Upper lobe of left lung (tissue), 6 donors: ENCODE measurements around the gene LRRC56. TPM values are rescaled to one million over a fixed set of nuclear protein-coding genes. Genes with fewer than 3 reads are reported as not detected.
"Not testable (repeated sequence)": the region's sequence is repeated elsewhere in the genome, so short reads cannot be mapped to it uniquely, and the experiment has no call there.

ENCODE experiments used
- ATAC-seq, 2 donors: fragments of 200-7000 bp; cut with Tn5 transposase; one replicate each; pipeline ENCODE4 v1.9.1; 2022; ENCODE audit warnings: mild to moderate bottlenecking in 2 of 2, moderate library complexity in 2 of 2; ENCODE audit not compliant: low FRiP score in 2 of 2
- DNase-seq, 2 donors: peaks; one replicate each; pipeline ENCODE4 v3.0.0-alpha.2; 2019 to 2020
- H3K27ac ChIP-seq, 4 donors: fragments of 200-600 bp; sonication (generic); one replicate each; pipeline ENCODE4 v1.5.1; 2016 to 2019
- H3K27me3 ChIP-seq, 4 donors: fragments of 200-600 bp; sonication (generic); one replicate each; pipeline ENCODE4 v1.5.1; 2017 to 2019
- H3K36me3 ChIP-seq, 4 donors: fragments of 200-600 bp; sonication (generic); one replicate each; pipeline ENCODE4 v1.5.1; 2016 to 2019
- H3K4me1 ChIP-seq, 4 donors: fragments of 200-600 bp; sonication (generic); one replicate each; pipeline ENCODE4 v1.5.1; 2018 to 2019
- H3K4me3 ChIP-seq, 4 donors: fragments of 200-600 bp; sonication (generic); one replicate each; pipeline ENCODE4 v1.5.1; 2017 to 2019; ENCODE audit warnings: mild to moderate bottlenecking in 2 of 4, moderate library complexity in 1 of 4
- H3K9me3 ChIP-seq, 4 donors: fragments of 200-600 bp; sonication (generic); one replicate each; pipeline ENCODE4 v1.5.1; 2018 to 2019
- CTCF ChIP-seq, 6 experiments: fragments of 450-650 bp in 4 of 6; fragments of 200-600 bp in 2 of 6; sonication (generic) in 2 of 6; IDR thresholded peaks; one replicate each; pipeline ENCODE4 v1.5.1; 2016 to 2019; ENCODE audit warnings: antibody characterized with exemption in 6 of 6
- EP300 ChIP-seq, 4 donors: sonication (generic); formaldehyde crosslinking; IDR thresholded peaks; one replicate each; pipeline ENCODE4 v1.5.1; 2017; ENCODE audit warnings: antibody characterized with exemption in 4 of 4, control low read depth in 2 of 4
- POLR2A ChIP-seq, 4 donors: fragments of 450-650 bp; IDR thresholded peaks; one replicate each; pipeline ENCODE4 v1.5.1; 2016 to 2017; ENCODE audit warnings: antibody characterized with exemption in 4 of 4, mild to moderate bottlenecking in 2 of 4
- POLR2AphosphoS5 ChIP-seq, 2 donors: sonication (generic); formaldehyde crosslinking; IDR thresholded peaks; one replicate each; pipeline ENCODE4 v1.5.1; 2017; ENCODE audit warnings: antibody characterized with exemption in 2 of 2
- WGBS, 2 donors: methylation state at CpG; one replicate each; pipeline ENCODE4 v1.1.5; 2017 to 2018; 5-methylcytosine and 5-hydroxymethylcytosine counted together
- total RNA-seq, 6 donors: library from RNA; depleted of rRNA in 4 of 6; stranded (reverse); fragments of >200 nt in 4 of 6; gene quantifications; one replicate each; pipeline versions ENCODE4 v1.1.0 to v1.2.1, GENCODE V29; 2016 to 2021
- donor health status: DM: no; HTN: no; CAD: no; lungs with moderate emphysema.
- donor health status: DM: no; HTN: yes; CAD: no; lungs with severe emphysema.

LRRC56 gene
- total RNA-seq, 6 donors from 2014 or later: 3.5 to 11.5 (median 5.8) TPM

DNA sequence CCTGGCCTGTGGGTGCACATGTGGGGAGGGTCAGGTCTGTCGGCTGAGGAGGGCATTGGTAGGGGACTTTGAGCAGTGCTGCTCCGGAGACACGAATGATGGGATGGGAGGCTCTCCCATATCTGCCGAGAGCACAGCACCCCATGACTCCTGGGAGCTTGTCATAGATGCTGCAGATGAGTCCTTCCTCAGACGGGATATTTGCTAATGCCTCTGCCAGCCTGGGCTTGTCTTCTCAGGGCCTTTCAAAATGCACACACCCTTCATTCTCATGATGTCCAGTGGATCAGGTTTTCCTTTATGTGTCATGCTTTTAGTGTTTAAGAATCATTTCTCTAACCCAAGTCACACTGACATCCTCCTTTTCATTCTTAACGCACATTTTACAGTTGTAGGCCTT, 22.2 kb upstream of the LRRC56 start:
- H3K4me3 ChIP-seq: no peak overlapping the region
- ATAC-seq (no peak), DNase-seq (no peak)
- peaks cover 0 to 12% (median 6%) of the 10 kb centered on the region in 4 donors for H3K4me1 ChIP-seq
- no peaks in the 10 kb centered on the region for H3K9me3 ChIP-seq
- no peaks in the 10 kb centered on the region for H3K27me3 ChIP-seq
- no peak overlapping the region for H3K27ac ChIP-seq
- TF ChIP-seq EP300 (IDR thresholded peaks at IDR 0.05) (no peak), POLR2A (IDR thresholded peaks at IDR 0.05) (no peak), POLR2AphosphoS5 (IDR thresholded peaks at IDR 0.05) (no peak), CTCF (IDR thresholded peaks at IDR 0.05) (no peak)
- H3K36me3 ChIP-seq: peaks cover 0 to 25% (median 5%) of the 10 kb centered on the region in 4 donors
- 90 to 93% methylated on average over 6 of the region's 6 CpGs for WGBS, 2 donors

GRCh38 chr11:516400-516799, 20.9 kb upstream of the LRRC56 start:
- H3K27me3 ChIP-seq: no peaks in the 10 kb centered on the region
- 98 to 100% methylated on average over 4 of the region's 4 CpGs for WGBS, 2 donors
- ATAC-seq: no peak
- no peak overlapping the region for H3K27ac ChIP-seq
- DNase-seq: no peak
- H3K4me3 ChIP-seq: no peak overlapping the region
- H3K36me3 ChIP-seq: peaks cover 0 to 19% (median 2%) of the 10 kb centered on the region in 4 donors
- TF ChIP-seq CTCF (IDR thresholded peaks at IDR 0.05) (no peak), EP300 (IDR thresholded peaks at IDR 0.05) (no peak), POLR2A (IDR thresholded peaks at IDR 0.05) (no peak), POLR2AphosphoS5 (IDR thresholded peaks at IDR 0.05) (no peak)
- H3K4me1 ChIP-seq: peaks cover 0 to 12% (median 6%) of the 10 kb centered on the region in 4 donors
- H3K9me3 ChIP-seq: no peaks in the 10 kb centered on the region

DNA sequence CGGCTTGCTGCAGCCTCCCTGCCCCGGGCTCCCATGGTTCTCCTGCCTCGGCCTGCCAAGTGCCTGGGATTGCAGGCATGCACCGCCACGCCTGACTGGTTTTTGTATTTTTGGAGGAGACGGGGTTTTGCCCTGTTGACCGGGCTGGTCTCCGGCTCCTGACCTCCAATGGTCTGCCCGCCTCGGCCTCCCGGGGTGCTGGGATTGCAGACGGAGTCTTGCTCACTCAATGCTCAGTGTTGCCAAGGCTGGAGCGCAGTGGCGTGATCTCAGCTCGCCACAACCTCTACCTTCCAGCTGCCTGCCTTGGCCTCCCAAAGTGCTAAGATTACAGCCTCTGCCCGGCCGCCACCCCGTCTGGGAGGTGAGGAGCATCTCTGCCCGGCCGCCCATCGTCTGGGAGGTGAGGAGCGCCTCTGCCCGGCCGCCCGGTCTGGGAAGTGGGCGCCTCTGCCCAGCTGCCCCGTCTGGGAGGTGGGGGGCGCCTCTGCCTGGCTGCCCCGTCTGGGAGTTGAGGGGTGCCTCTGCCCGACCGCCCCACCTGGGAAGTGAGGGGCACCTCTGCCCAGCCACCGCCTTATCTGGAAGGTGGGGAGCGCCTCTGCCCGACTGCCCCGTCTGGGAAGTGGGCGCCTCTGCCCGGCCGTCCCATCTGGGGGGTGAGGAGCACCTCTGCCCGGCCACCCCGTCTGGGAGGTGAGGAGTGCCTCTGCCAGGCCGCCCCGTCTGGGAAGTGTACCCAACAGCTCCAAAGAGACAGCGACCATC, 20.2 kb upstream of the LRRC56 start:
- not testable (repeated sequence) for H3K27me3 ChIP-seq, ATAC-seq, H3K4me3 ChIP-seq, H3K27ac ChIP-seq, H3K9me3 ChIP-seq
- Histone ChIP-seq H3K36me3 (peaks cover 0 to 15% (median 2%) of the 10 kb centered on the region in 4 donors), H3K4me1 (peaks cover 0 to 12% (median 6%) of the 10 kb centered on the region in 4 donors)
- 97% methylated on average over 13 to 37 of the region's 43 CpGs for WGBS, 2 donors
- DNase-seq: peak in 1 of 2 donors; percentile 80

DNA sequence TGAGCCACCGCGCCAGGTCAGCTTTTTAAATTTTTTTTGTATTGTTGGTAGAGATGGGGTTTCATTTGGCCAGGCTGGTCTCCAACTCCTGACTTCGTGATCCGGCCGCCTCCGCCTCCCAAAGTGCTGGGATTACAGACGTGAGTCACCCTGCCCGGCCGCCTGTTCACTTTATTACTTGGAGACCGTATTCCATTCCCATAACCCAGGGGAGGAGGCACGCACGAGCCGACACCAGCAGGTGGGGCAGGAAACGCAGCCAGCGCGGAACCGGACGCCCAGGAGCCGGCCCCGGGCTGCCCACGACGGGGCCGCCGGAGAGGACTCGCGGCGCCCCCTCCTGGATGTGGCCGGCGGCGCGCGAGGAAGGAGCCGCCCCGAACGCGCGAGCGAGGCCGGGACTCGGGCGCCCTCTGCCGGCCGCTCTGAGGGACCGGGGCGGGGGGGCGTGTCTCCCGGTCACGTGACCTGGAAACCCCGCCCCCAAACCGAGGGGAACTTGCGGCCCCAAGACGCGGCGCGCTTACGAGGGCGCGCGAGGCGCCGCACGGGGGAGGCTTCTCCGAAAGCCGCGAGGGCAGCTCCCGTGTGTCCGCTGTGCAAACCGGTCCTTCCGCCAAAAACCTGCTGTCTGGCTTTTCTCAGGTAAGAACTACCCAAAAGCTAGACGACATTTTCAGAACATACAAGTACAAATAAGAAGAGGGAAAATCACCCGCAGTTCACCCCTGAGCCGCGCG, 18.7 kb upstream of the LRRC56 start:
- H3K9me3 ChIP-seq: no peaks in the 10 kb centered on the region
- ATAC-seq: peak; percentile 98 to 99
- TF ChIP-seq CTCF (IDR thresholded peaks at IDR 0.05) (peak; percentile 100), POLR2A (IDR thresholded peaks at IDR 0.05) (peak in 1 of 4 donors; percentile 52), POLR2AphosphoS5 (IDR thresholded peaks at IDR 0.05) (peak; percentile 57 to 72), EP300 (IDR thresholded peaks at IDR 0.05) (peak in 2 of 4 donors; percentile 39 to 53)
- DNase-seq: peak; percentile 95 to 98
- H3K4me1 ChIP-seq: peaks cover 0 to 12% (median 6%) of the 10 kb centered on the region in 4 donors
- H3K27me3 ChIP-seq: no peaks in the 10 kb centered on the region
- WGBS, 2 donors: 17 to 29% methylated on average over 29 to 38 of the region's 74 CpGs
- H3K4me3 ChIP-seq: peak overlapping the region in 3 of 4 donors; percentile 25 to 44 (median 38)
- peak overlapping the region; percentile 58 to 81 (median 62) for H3K27ac ChIP-seq
- peaks cover 0 to 7% (median 2%) of the 10 kb centered on the region in 4 donors for H3K36me3 ChIP-seq

GRCh38 chr11:520428-521176, 16.7 kb upstream of the LRRC56 start:
- H3K9me3 ChIP-seq: no peaks in the 10 kb centered on the region
- no peaks in the 10 kb centered on the region for H3K36me3 ChIP-seq
- no peak overlapping the region for H3K27ac ChIP-seq
- no peak for TF ChIP-seq POLR2A (IDR thresholded peaks at IDR 0.05)
- no peak for TF ChIP-seq EP300 (IDR thresholded peaks at IDR 0.05)
- TF ChIP-seq CTCF (IDR thresholded peaks at IDR 0.05): no peak
- no peak for TF ChIP-seq POLR2AphosphoS5 (IDR thresholded peaks at IDR 0.05)
- 93 to 95% methylated on average over 39 of the region's 39 CpGs for WGBS, 2 donors
- H3K4me3 ChIP-seq: no peak overlapping the region
- H3K27me3 ChIP-seq: no peaks in the 10 kb centered on the region
- DNase-seq (peak in 1 of 2 donors; percentile 74), ATAC-seq (no peak)
- peaks cover 0 to 12% (median 6%) of the 10 kb centered on the region in 4 donors for H3K4me1 ChIP-seq
